Measurements from ENCODE around the gene ANKRD44. TPM values are rescaled to one million over a fixed set of nuclear protein-coding genes. Genes with fewer than 3 reads are reported as not detected.
A peak's percentile ranks its signal among the peaks of the same experiment; 100 is the strongest.

Gene ANKRD44
- total and polyA plus RNA-seq, 4 experiments from 2014 or later, result 51.5 to 248 (median 158) TPM

GRCh38 chr2:197306696-197307040 is 3.9 kb downstream of the ANKRD44 start:
- Mint-ChIP-seq H3K4me3 (peak overlapping the region; percentile 87 to 97 (median 95)), H3K9me3 (no peaks in the 10 kb centered on the region), H3K27ac (peak overlapping the region; percentile 93 to 95 (median 94)), H3K4me1 (peaks cover 57 to 81% (median 60%) of the 10 kb centered on the region in 4 donors), H3K27me3 (no peaks in the 10 kb centered on the region), H3K36me3 (peaks cover 17 to 50% of the 10 kb centered on the region in 2 donors)
- intact Hi-C loops (cut with micrococcal nuclease), result no loop called here
- peaks cover 73% of the 10 kb centered on the region for H3K4me1 ChIP-seq (ENCODE audit: insufficient read depth, low read length)
- peak overlapping the region; percentile 24 to 87 for H3K4me3 ChIP-seq (ENCODE audit: low read length in 2 of 2)
- ChIA-PET POLR2A (ENCODE audit: partially characterized antibody) (interaction anchor here (0.9 to 20.5 kb wide), 8 partner anchors 10 to 176 kb away, joined by 3 to 1065 read pairs (median 80); no protein-coding TSS in a partner anchor), CTCF (ENCODE audit: partially characterized antibody) (interaction anchor here (0.7 to 11.5 kb wide), 8 partner anchors 10 to 165 kb away, joined by 3 to 146 read pairs (median 44); no protein-coding TSS in a partner anchor)
- H3K9me3 ChIP-seq (ENCODE audit: control insufficient read depth in 1 of 2, low read length in 2 of 2), result no peaks in the 10 kb centered on the region
- H3K36me3 ChIP-seq (ENCODE audit: insufficient read depth, low read length), result peaks cover 11% of the 10 kb centered on the region
- DNase-seq, result peak in 3 of 5 donors; percentile 37 to 75 (median 38)
- H3K27me3 ChIP-seq (ENCODE audit: insufficient read depth, low read length), result no peaks in the 10 kb centered on the region
- peak overlapping the region; percentile 93 for H3K27ac ChIP-seq (ENCODE audit: low read depth, low read length)

- H3K36me3 ChIP-seq (ENCODE audit: insufficient read depth, low read length), result peaks cover 11% of the 10 kb centered on the region
- peaks cover 73% of the 10 kb centered on the region for H3K4me1 ChIP-seq (ENCODE audit: insufficient read depth, low read length)
- H3K9me3 Mint-ChIP-seq, result no peaks in the 10 kb centered on the region
- peak overlapping the region; percentile 24 to 87 for H3K4me3 ChIP-seq (ENCODE audit: low read length in 2 of 2)
- intact Hi-C loops (cut with micrococcal nuclease), result no loop called here
- no peaks in the 10 kb centered on the region for H3K27me3 Mint-ChIP-seq
- H3K27ac Mint-ChIP-seq, result peak overlapping the region; percentile 93 to 95 (median 94)
- no peaks in the 10 kb centered on the region for H3K27me3 ChIP-seq (ENCODE audit: insufficient read depth, low read length)
- peak overlapping the region; percentile 87 to 97 (median 95) for H3K4me3 Mint-ChIP-seq
- CTCF ChIA-PET (ENCODE audit: partially characterized antibody), result interaction anchor here (1.3 to 11.5 kb wide), 10 partner anchors 10 to 115 kb away, joined by 3 to 146 read pairs (median 32); no protein-coding TSS in a partner anchor
- H3K27ac ChIP-seq (ENCODE audit: low read depth, low read length), result peak overlapping the region; percentile 93
- POLR2A ChIA-PET (ENCODE audit: partially characterized antibody), result interaction anchor here (0.8 to 20.5 kb wide), 14 partner anchors 9 to 193 kb away, joined by 3 to 1065 read pairs (median 4); no protein-coding TSS in a partner anchor
- H3K36me3 Mint-ChIP-seq, result peaks cover 22 to 50% of the 10 kb centered on the region in 2 donors
- no peak for DNase-seq
- no peaks in the 10 kb centered on the region for H3K9me3 ChIP-seq (ENCODE audit: control insufficient read depth in 1 of 2, low read length in 2 of 2)
- peaks cover 55 to 81% (median 59%) of the 10 kb centered on the region in 4 donors for H3K4me1 Mint-ChIP-seq
These were observed 4.4 kb downstream of the ANKRD44 start for GRCh38 chr2:197306024-197306695.

GRCh38 chr2:197304556-197305011 is 6.0 kb downstream of the ANKRD44 start:
- CTCF ChIA-PET (ENCODE audit: partially characterized antibody), result interaction anchor here (0.6 to 11.5 kb wide), 9 partner anchors 10 to 191 kb away, joined by 3 to 146 read pairs (median 5); no protein-coding TSS in a partner anchor
- Histone ChIP-seq H3K27me3 (ENCODE audit: insufficient read depth, low read length) (no peaks in the 10 kb centered on the region), H3K4me3 (ENCODE audit: low read length in 2 of 2) (peak overlapping the region; percentile 0 to 43), H3K9me3 (ENCODE audit: control insufficient read depth in 1 of 2, low read length in 2 of 2) (no peaks in the 10 kb centered on the region), H3K4me1 (ENCODE audit: insufficient read depth, low read length) (peaks cover 87% of the 10 kb centered on the region), H3K27ac (ENCODE audit: low read depth, low read length) (peak overlapping the region; percentile 64), H3K36me3 (ENCODE audit: insufficient read depth, low read length) (peaks cover 11% of the 10 kb centered on the region)
- peak overlapping the region; percentile 82 to 97 (median 95) for H3K4me3 Mint-ChIP-seq
- no peaks in the 10 kb centered on the region for H3K27me3 Mint-ChIP-seq
- peaks cover 65 to 92% (median 71%) of the 10 kb centered on the region in 4 donors for H3K4me1 Mint-ChIP-seq
- peak overlapping the region; percentile 93 to 95 (median 94) for H3K27ac Mint-ChIP-seq
- H3K9me3 Mint-ChIP-seq, result no peaks in the 10 kb centered on the region
- DNase-seq, result peak in 1 of 5 donors; percentile 34
- peaks cover 32 to 55% of the 10 kb centered on the region in 2 donors for H3K36me3 Mint-ChIP-seq
- POLR2A ChIA-PET (ENCODE audit: partially characterized antibody), result interaction anchor here (0.8 to 20.5 kb wide), 13 partner anchors 8 to 191 kb away, joined by 3 to 1065 read pairs (median 4); no protein-coding TSS in a partner anchor
- intact Hi-C loops (cut with micrococcal nuclease), result loop anchor here (1.0 kb wide), 1 partner anchor 10 kb away; no protein-coding TSS in a partner anchor

GRCh38 chr2:197300139-197300538 is 10.4 kb downstream of the ANKRD44 start:
- Histone ChIP-seq H3K36me3 (ENCODE audit: insufficient read depth, low read length) (peaks cover 11% of the 10 kb centered on the region), H3K4me1 (ENCODE audit: insufficient read depth, low read length) (peaks cover 100% of the 10 kb centered on the region), H3K9me3 (ENCODE audit: control insufficient read depth in 1 of 2, low read length in 2 of 2) (no peaks in the 10 kb centered on the region), H3K4me3 (ENCODE audit: low read length in 2 of 2) (no peak overlapping the region), H3K27ac (ENCODE audit: low read depth, low read length) (peak overlapping the region; percentile 64), H3K27me3 (ENCODE audit: insufficient read depth, low read length) (no peaks in the 10 kb centered on the region)
- Mint-ChIP-seq H3K4me1 (peaks cover 74 to 95% (median 86%) of the 10 kb centered on the region in 4 donors), H3K9me3 (no peaks in the 10 kb centered on the region), H3K36me3 (peaks cover 44 to 69% of the 10 kb centered on the region in 2 donors), H3K4me3 (peak overlapping the region; percentile 22 to 78 (median 67)), H3K27ac (peak overlapping the region; percentile 80 to 99 (median 95)), H3K27me3 (no peaks in the 10 kb centered on the region)
- ChIA-PET CTCF (ENCODE audit: partially characterized antibody) (interaction anchor here (1.0 kb wide), 1 partner anchor 9 kb away, joined by 3 read pairs; no protein-coding TSS in a partner anchor), POLR2A (ENCODE audit: partially characterized antibody) (interaction anchor here (2.6 to 20.5 kb wide), 5 partner anchors 7 to 92 kb away, joined by 8 to 1065 read pairs (median 265); partner anchors contain the start of gene ANKRD44)
- DNase-seq, result peak in 1 of 5 donors; percentile 66
- intact Hi-C loops (cut with micrococcal nuclease), result no loop called here

GRCh38 chr2:197298609-197299008 is 12.0 kb downstream of the ANKRD44 start:
- ChIA-PET CTCF (ENCODE audit: partially characterized antibody) (interaction anchor here (0.9 to 5.5 kb wide), 2 partner anchors 10 to 101 kb away, joined by 3 to 39 read pairs; partner anchors contain the start of gene ANKRD44), POLR2A (ENCODE audit: partially characterized antibody) (interaction anchor here (1.2 to 20.5 kb wide), 6 partner anchors 9 to 107 kb away, joined by 3 to 1065 read pairs (median 165); partner anchors contain the start of gene ANKRD44)
- Mint-ChIP-seq H3K36me3 (peaks cover 42 to 67% of the 10 kb centered on the region in 2 donors), H3K4me1 (peaks cover 78 to 98% (median 89%) of the 10 kb centered on the region in 4 donors), H3K27ac (peak overlapping the region; percentile 90 to 99 (median 93)), H3K9me3 (no peaks in the 10 kb centered on the region), H3K4me3 (peak overlapping the region in 7 of 8 donors; percentile 54 to 87 (median 76)), H3K27me3 (no peaks in the 10 kb centered on the region)
- Histone ChIP-seq H3K27me3 (ENCODE audit: insufficient read depth, low read length) (no peaks in the 10 kb centered on the region), H3K9me3 (ENCODE audit: control insufficient read depth in 1 of 2, low read length in 2 of 2) (no peaks in the 10 kb centered on the region), H3K27ac (ENCODE audit: low read depth, low read length) (peak overlapping the region; percentile 39), H3K4me1 (ENCODE audit: insufficient read depth, low read length) (peaks cover 100% of the 10 kb centered on the region), H3K36me3 (ENCODE audit: insufficient read depth, low read length) (peaks cover 11% of the 10 kb centered on the region), H3K4me3 (ENCODE audit: low read length in 2 of 2) (no peak overlapping the region)
- no peak for DNase-seq
- intact Hi-C loops (cut with micrococcal nuclease), result no loop called here

- Histone ChIP-seq H3K36me3 (ENCODE audit: insufficient read depth, low read length) (peaks cover 10% of the 10 kb centered on the region), H3K9me3 (ENCODE audit: control insufficient read depth in 1 of 2, low read length in 2 of 2) (no peaks in the 10 kb centered on the region), H3K27me3 (ENCODE audit: insufficient read depth, low read length) (no peaks in the 10 kb centered on the region), H3K4me1 (ENCODE audit: insufficient read depth, low read length) (peaks cover 100% of the 10 kb centered on the region), H3K27ac (ENCODE audit: low read depth, low read length) (peak overlapping the region; percentile 39), H3K4me3 (ENCODE audit: low read length in 2 of 2) (peak overlapping the region in 1 of 2 donors; percentile 4)
- no peaks in the 10 kb centered on the region for H3K9me3 Mint-ChIP-seq
- POLR2A ChIA-PET (ENCODE audit: partially characterized antibody), result interaction anchor here (1.0 to 20.5 kb wide), 9 partner anchors 10 to 106 kb away, joined by 3 to 1065 read pairs (median 8); partner anchors contain the start of gene ANKRD44
- H3K27me3 Mint-ChIP-seq, result no peaks in the 10 kb centered on the region
- peak overlapping the region; percentile 54 to 87 (median 76) for H3K4me3 Mint-ChIP-seq
- peaks cover 42 to 68% of the 10 kb centered on the region in 2 donors for H3K36me3 Mint-ChIP-seq
- CTCF ChIA-PET (ENCODE audit: partially characterized antibody), result interaction anchor here (1.0 to 5.5 kb wide), 4 partner anchors 11 to 185 kb away, joined by 3 to 39 read pairs (median 8); partner anchors contain the start of gene ANKRD44
- peak overlapping the region; percentile 80 to 99 (median 93) for H3K27ac Mint-ChIP-seq
- no peak for DNase-seq
- peaks cover 79 to 99% (median 91%) of the 10 kb centered on the region in 4 donors for H3K4me1 Mint-ChIP-seq
- intact Hi-C loops (cut with micrococcal nuclease), result loop anchor here (2.0 kb wide), 1 partner anchor 41 kb away; no protein-coding TSS in a partner anchor
These were observed 12.7 kb downstream of the ANKRD44 start for GRCh38 chr2:197297772-197298318.

Measured in CD4-positive, alpha-beta memory T cell (primary cell).